AG08396 (cell line): ENCODE data around the gene EFHC2.
"Not testable (repeated sequence)": the region's sequence is repeated elsewhere in the genome, so short reads cannot be mapped to it uniquely, and the experiment has no call there.

Experiments
- DNase-seq: peaks from one replicate; pipeline ENCODE4 v3.0.0; 2012; ENCODE audit warnings: low spot score, mixed read lengths

The EFHC2 gene

DNA sequence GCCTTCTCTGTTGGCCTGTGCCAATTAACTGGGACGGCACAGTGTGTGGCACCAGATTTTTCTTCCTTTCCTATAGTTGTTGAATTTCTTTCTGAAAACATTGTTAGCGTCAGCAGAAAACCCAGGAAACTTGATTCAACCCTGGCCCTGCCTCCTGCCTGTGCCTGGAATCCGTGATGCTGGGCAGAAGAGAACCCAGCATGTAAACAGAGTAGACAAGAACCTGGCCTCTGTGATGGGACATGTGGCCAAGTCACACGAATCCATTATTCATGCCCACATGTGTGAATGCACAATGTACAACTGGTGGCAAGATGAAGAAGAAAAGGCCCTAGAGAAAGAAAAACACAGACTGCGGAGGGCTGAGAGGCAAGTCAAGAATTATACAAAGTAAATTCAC, 111.4 kb downstream of the EFHC2 start:
- DNase-seq: no peak

DNA sequence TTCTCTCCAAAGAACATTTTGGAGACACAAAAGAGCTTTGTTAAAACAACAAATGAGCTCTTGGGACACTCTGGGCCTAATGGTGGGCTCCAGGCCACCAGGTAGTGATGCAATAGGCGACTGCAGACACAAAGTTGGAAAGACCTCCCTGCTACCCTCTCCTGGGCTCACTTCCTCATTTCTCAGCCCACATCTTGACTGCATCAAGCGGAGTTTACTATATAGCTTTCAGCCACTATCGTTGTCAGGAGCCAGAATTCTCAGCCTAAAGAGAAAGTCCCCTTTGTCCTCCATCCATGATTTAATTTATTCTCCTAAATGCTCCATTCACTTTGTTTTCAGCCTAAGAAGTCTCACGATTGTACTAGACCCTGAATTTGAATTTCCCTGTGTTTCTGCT, 114.9 kb downstream of the EFHC2 start:
- no peak for DNase-seq

DNA sequence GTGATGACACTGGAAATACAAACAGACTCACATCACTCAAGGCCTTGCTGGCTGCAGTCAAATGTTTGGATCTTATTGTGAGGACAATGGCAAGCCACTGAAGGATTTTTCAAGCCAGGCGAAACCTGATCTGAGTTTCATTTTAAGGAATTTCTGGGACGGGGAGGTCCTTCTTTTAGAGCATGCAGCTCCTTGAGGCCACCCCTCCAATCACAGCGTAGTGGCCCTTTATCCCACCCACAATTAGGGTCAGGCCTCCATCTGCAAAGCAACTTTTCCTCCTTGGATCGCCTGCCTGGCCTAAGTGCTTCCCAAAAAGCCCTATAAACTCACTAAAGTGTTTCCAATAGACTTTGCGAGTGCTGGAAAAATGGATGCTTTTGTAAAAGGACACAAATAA, 115.5 kb downstream of the EFHC2 start:
- no peak for DNase-seq

DNA sequence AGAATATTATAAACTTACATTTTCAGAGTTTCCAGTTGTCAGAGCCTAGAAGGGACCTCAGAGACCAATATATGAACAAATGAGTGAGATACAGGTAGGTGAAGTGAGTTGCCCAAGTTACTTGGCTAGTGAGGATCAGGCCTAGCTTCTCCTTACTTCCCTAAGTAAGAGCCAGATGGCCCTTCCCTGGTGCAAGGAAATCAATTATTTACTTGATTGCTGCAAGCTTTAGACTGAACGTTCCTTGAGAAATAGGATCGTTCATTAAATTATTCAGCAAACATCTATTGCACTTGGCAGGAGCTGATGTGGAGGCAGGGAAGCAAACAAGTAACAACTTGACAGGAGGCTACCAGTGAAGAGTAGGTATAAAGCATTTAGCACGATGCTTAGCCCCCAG, 117.8 kb downstream of the EFHC2 start:
- DNase-seq: no peak

DNA sequence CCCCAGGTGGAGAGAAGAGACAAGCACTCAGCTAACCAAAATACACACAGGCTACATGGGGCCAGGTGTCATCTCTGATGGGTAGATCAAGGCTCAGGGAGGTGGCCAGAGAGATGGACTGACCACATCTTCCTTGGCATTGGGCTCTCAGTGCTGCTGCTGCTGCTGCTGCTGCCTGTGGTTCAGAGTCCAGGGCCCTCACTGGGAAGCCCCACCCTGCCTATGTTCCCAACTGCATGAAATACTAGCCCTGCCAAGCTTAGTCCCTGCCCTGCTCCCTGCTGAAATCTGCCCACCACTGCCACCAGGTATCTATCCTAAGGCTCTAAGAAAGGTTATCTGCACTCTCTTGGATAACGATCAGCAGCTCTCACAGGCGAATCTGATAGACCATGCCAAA, 118.7 kb downstream of the EFHC2 start:
- no peak for DNase-seq

DNA sequence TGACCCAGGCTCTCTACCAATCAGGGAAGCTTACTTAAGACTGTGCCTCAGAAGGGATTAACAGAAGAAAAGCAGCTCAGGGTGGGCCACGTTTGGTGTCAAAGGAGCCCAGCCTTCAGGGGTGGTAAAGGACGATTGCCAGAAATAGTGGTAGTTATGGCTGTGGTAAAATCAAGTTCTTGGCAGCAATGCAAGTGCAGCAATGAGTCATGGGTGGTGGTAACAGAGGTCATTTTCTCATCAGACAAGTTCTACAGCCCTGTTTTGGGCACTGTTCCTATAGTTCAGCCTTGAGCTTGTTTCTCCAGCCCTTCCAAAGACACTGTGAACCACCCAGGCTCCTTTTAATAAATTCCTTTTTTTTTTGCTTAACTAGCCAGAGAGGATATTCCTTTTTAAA, 120.3 kb downstream of the EFHC2 start:
- peak; percentile 22 for DNase-seq

DNA sequence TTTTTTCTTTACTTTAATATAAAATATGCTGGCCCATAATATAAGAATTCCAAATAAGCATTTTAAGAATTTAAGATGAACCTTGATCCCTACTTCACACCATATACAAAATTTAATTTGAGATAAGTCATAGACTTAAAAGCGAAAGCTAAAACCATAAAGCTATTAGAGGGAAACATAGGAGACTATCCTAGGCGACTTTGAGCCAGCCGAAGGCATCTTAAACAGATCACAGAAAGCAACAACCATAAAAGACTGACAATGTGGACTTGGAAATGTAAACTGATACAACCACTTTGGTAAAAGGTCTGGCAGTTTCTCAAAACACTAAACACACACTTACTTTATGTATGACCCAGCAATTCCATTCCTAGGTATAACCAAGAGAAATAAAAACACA, 125.0 kb downstream of the EFHC2 start:
- no peak for DNase-seq

DNA sequence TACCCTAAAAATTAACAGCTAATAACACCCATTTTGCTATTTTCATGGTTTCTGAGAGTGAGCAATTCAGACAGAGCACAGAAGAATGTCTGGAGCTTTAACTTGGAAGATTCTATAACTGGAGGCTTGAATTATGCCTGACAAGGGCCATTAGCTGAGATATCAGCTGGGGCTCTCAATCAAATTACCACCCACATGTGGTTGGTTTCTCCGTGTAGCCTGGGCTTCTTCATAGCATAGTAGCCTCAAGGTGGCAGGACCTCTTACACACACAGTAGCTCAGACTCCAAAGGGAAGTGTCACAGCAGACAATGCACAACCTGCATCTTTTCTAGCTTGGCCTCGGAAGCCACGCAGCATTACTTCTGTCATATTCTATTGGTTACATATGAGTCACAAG, 127.3 kb downstream of the EFHC2 start:
- DNase-seq: no peak

DNA sequence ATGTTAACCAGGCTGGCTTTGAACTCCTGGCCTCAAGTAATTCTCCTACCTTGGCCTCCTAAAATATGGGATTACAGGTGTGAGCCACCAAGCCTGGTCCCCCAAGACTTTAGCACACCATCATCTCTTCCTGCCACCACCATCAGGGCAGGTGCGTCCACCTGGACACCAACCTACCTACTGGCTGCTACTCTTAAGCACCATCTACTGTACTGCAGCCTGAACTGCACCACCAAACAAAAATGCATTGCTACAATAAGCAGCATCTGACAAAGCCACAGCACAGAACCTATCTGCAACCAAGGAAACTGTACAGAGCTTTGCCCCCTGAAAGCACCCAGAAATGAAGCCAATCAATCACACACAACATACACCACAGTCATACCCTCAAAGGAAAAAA, 139.7 kb downstream of the EFHC2 start:
- DNase-seq: no peak

DNA sequence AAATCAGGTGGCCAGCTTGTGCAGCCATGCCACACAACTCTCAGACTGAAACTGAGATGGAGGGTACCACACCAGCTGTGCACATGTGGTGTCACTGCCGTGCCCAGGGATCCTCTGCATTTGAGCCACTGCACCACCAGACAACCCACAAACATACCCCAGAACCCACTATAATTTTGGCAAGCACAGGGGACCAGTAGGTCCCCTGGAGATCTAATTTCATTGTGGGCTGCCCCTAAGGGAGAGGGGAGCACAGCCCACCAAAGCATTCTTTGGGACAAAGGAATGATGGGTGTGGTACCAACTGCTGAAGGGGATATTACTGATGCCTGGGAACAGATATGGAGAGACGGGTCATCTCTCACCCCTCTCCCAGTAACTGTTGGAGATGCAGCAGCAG, 140.9 kb downstream of the EFHC2 start:
- DNase-seq: no peak

DNA sequence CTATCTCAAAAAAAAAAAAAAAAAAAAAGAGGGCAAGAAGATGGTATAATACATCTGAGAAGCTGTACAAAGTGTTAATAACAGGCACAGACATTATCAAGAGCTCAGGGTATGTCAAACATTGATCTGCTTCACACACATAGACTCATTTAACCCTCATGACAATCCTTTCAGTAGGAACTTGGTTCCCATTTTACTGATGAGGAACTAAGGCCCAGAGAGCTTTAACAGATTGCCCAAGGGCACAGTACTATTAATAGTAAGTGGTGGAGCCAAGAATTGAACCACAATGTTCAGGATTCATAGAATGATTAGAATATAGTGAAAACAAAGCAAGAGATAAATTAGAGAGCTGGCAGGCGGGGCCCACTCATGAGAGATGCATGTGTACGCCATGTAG, 154.4 kb downstream of the EFHC2 start:
- DNase-seq: no peak

DNA sequence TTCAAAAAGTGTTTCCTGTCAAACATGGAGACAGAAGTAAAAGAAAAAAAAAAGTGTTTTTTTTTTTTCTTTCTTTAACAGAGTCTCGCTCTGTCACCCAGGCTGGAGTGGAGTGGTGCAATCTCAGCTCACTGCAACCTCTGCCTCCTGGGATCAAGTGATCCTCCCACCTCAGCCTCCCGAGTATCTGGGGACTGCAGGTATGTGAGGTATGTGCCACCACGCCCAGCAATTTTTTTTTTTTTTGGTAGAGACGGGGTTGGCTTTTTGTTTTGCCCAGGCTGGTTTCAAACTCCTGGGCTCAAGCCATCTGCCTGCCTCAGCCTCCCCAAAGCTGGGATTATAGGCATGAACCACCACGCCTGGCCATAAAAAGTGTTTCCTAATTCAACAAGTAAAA, 155.6 kb downstream of the EFHC2 start:
- DNase-seq: not testable (repeated sequence)

DNA sequence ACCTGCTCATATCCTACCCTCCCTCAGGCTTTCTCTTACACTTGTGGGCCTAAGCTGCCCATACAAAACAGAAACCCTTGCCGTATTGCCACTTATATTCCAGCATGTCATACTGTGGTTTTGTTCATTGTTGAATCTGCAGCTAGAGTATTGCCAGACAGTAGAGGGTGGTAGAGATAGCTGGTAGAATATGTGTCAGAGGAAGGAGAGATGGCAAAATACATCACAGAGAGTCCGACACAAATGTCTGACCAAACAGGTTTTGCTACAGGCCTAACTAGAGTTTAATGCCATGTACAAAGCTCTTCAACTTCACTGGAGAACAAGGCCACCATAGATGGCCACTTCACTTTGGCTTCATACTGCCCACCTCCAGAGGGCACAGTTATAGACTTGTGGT, 160.1 kb downstream of the EFHC2 start:
- DNase-seq: no peak

DNA sequence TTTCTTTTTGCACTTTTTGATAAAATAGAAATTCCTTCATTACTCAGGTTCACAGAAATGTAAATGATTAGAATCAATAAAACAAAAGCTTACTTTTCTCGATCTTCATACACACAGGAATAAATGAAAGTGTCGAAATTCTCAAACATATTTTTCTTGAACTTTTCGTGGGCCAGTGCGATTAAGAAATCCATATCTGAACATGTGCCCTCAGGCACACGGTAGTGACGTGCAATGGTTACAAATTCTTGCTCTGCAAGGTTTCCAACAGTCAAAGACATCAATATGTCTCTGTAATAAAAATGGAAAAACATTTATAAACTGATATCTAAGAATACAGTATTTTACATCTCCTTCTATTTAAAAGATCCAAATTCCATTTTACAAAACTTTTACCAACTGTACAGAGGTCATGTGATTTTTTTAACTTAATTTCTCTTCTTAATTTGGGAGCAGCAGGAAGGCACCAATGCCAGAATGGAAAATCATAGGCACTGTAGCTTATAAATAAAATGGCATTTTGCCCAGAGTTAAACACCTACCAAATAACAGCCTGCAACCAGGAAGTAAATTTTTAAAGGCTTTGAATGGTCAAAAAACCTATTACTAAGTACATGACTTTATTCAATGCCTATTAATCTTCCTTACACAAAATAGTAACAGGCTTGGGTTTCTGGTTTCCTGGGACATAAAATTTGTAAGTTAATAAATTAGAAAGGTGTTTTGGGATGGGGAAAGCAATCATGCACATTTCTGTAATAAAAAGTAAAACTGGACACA, 165.0 kb downstream of the EFHC2 start:
- no peak for DNase-seq

DNA sequence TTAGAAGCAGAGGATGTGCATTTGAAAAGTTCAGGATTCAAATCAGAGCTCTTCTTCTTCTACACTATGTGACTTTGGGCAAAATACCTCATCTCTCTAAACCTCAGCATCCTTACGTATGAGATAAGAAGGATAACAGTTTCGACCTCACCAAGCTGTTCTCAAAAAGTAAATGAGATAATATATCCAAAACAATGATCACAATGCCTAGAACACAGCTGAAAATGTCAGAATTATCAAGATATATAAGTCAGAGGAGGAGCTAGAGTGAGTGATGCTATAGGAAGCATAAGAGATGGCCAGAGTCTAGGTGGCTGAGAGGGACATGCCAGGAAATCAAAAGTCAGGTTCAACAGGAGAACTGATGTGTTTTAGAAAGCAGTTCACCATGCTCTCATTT, 168.0 kb downstream of the EFHC2 start:
- DNase-seq: no peak

DNA sequence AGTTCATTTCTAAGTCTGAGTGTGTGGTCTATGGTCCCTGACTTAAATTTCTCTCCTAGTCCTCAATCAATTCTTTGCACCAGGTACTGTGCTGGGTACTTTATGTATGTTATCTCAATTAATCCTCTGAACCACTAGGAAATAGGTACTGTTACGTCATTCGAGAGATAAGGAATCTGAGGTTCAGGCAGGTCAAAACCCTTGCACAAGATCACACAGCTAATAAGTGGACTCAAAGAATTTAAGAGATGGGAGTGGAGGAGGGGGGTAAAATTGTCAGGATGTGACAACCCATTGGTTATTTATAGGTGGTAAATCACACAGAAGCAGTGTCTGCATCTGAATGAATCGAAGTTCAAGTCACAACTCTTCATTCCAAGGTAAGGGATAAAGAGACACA, 169.4 kb downstream of the EFHC2 start:
- no peak for DNase-seq

DNA sequence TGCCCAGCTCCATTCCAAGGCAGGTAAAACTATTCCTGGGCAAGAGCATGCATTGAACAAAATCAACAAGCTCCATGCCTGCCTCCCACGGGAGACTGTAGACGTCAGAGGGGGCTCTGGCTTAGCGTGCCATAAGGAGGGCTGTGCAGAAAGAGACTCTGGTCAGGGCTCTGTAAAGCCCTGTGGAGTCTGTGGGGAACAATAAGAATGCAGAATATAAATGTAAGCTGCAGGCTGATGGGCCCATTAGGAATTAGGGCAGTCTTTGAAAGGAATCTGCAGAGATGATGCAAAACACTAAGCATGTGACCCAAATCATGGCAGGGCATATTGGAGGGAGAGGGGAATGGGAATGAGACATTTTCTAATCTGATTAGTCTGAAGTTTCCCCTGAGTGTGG, 170.3 kb downstream of the EFHC2 start:
- DNase-seq: no peak

DNA sequence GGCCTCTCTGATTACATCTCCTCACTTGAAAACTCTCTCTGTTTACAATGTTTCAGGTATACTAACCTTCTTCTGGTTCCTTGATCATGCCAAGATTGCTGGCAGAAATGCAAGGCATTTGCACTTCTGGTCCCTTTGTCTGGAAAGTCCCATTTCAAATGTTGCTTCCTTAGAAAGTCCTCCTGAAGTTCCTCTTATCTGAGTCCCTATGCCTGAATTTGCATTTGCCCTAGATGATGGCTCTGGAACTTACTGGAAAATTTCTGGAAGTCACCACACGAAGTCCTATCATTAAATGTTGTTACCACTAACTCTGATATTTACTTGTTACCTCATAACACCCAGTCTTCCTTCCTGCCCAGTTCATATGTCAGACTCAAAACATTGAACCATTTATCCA, 176.4 kb downstream of the EFHC2 start:
- DNase-seq: no peak

DNA sequence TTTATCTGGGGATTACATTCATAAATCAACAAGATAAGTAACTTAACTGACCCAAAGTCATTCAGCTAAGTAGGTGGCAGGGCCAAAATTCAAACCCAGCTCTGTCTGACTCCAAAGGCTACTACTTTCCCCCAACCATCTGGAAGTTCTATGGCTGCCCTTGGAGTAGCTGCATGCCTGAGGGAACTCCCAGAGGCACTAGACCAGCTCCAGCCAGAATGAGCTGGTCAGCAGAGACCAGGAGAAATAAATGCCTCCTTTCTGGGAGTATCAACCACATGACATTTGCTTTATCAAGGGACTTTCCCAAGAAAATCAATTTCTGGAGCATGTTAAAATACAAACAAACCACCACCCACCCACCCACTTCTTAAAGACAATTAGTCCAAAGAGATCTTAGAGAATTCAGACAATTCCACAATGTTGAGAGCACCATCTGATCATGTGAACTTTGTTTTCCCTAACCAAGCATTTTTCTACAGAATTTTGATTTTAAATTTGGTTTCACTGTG, 180.5 kb downstream of the EFHC2 start:
- no peak for DNase-seq

DNA sequence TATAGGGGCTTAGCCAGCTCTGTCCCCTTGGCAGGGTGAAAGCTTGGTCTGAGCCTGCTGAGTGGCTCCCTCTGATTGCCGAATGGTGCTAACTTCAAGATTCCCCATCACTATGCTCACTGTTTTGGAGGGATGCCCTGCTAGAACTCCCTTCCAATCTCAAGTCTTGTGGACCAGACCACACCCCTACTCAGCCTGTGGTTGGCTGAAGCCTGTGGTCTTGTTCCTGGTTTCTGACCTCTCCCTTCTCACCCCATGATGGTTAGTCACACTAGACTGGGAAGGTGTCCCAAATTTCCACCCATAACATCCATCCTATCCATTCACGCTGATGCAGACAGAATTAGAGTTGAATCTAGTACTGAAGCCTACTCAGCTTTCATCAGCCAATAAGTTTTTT, 185.6 kb downstream of the EFHC2 start:
- DNase-seq: no peak

DNA sequence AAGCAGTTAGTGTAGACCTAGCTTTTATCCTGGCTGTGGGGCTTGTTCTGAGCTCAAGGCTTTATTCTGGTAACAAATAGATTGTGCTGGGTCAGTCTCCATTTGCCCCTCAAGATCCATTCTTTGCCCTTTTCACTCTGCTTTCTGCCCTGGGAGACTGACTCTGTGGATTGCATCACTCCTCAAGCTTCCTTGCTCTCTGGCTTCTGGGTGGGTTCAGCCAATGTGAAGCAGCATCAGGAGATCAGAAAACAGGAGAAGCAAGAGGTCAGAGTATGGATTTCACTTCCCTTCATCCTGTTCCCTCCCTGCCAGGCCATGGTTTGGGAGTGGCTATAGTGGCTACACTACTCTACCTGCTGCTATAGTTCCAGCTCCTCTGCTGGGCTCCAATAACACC, 186.2 kb downstream of the EFHC2 start:
- DNase-seq: no peak

DNA sequence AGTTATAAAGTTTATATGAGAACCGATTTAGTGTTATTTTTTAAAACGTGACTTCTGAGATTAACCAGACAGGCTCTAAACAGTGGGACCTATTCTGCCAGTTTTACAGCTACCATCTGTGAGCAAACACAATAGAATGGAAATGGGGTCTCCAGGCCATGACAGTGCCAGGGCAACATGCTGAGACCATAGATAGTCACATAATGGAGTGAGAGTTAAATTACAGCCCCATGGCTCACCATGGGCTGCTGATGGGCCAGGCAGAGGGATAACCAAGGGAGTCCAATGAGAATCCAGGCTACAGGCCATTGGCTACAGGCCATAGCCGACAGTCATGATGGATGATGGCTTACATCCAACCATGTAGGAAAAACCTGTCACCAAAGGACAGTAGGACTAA, 186.7 kb downstream of the EFHC2 start:
- no peak for DNase-seq

DNA sequence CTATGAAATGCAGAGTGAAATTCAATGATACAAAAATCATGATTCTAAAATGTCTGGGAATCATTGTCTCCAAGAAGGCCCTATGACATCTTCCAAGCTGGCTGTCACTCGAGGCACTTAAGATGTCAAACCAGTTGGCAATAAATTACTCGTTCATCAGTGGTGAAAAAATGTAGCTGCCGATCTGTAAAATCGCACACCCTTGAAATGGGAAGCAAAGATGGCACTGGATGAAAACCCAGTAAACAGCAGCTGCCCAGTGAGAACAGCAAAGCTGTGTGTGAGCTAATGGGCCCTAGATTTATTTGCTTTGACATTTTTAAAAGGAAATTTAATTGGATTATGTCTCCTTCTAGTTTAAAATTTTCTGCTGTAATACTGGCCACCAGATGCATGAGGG, 188.3 kb downstream of the EFHC2 start:
- DNase-seq: no peak

DNA sequence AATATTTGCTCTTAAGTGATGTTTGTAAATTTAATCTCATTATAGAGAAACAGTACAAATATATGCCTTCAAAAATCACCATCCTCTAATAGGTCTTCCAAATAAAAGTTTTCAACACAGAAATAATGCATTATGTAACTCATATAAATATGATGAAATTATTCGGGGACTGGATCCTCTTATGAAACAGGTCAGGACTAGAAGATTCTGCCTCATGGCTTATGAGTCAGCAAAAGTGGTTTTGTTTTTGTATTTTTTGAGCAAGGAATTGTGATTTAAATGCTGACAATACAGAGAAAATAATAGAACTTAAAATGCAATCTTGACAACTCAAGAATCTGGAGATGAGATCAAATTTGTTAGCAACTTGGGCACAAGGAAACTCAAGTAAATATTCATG, 190.6 kb downstream of the EFHC2 start:
- no peak for DNase-seq
